Measurements from ENCODE around the gene ZNF775. TPM values are rescaled to one million over a fixed set of nuclear protein-coding genes. Genes with fewer than 3 reads are reported as not detected.

ZNF775 gene
- total RNA-seq, 2 donors from 2014 or later, result 11.0 to 11.3 TPM

GRCh38 chr7:150410680-150411346 is 31.7 kb downstream of the ZNF775 start:
- Histone ChIP-seq H3K9me3 (no peaks in the 10 kb centered on the region), H3K9ac (ENCODE audit: low read depth in 2 of 2, low read length in 2 of 2) (no peak overlapping the region), H3K4me3 (no peak overlapping the region), H3K4me1 (peaks cover 6% of the 10 kb centered on the region), H3K27ac (no peak overlapping the region), H3K27me3 (no peaks in the 10 kb centered on the region), H3K36me3 (no peaks in the 10 kb centered on the region)
- TF ChIP-seq CTCF (IDR thresholded peaks at IDR 0.05), result no peak
- intact Hi-C loops (cut with DNase I), result loop anchor here (10.0 kb wide), 1 partner anchor 126 kb away; no protein-coding TSS in a partner anchor
- no peak for DNase-seq

- Histone ChIP-seq H3K4me3 (no peak overlapping the region), H3K27ac (no peak overlapping the region), H3K9me3 (no peaks in the 10 kb centered on the region), H3K9ac (ENCODE audit: low read depth in 2 of 2, low read length in 2 of 2) (no peak overlapping the region), H3K4me1 (no peaks in the 10 kb centered on the region), H3K36me3 (no peaks in the 10 kb centered on the region), H3K27me3 (no peaks in the 10 kb centered on the region)
- no peak for TF ChIP-seq CTCF (IDR thresholded peaks at IDR 0.05)
- intact Hi-C loops (cut with DNase I), result loop anchor here (10.0 kb wide), 1 partner anchor 127 kb away; no protein-coding TSS in a partner anchor
- no peak for DNase-seq
Observed at GRCh38 chr7:150411606-150412005, 32.5 kb downstream of the ZNF775 start.

- intact Hi-C loops (cut with DNase I), result loop anchor here (10.0 kb wide), 1 partner anchor 127 kb away; no protein-coding TSS in a partner anchor
- H3K27ac ChIP-seq, result no peak overlapping the region
- H3K36me3 ChIP-seq, result no peaks in the 10 kb centered on the region
- no peaks in the 10 kb centered on the region for H3K9me3 ChIP-seq
- no peak for DNase-seq
- TF ChIP-seq CTCF (IDR thresholded peaks at IDR 0.05), result no peak
- no peaks in the 10 kb centered on the region for H3K4me1 ChIP-seq
- H3K4me3 ChIP-seq, result no peak overlapping the region
- H3K27me3 ChIP-seq, result no peaks in the 10 kb centered on the region
- no peak overlapping the region for H3K9ac ChIP-seq (ENCODE audit: low read depth in 2 of 2, low read length in 2 of 2)
Observed at GRCh38 chr7:150412016-150412415, 32.9 kb downstream of the ZNF775 start.

GRCh38 chr7:150412518-150413488 is 33.7 kb downstream of the ZNF775 start:
- Histone ChIP-seq H3K4me3 (no peak overlapping the region), H3K4me1 (no peaks in the 10 kb centered on the region), H3K27me3 (no peaks in the 10 kb centered on the region), H3K36me3 (no peaks in the 10 kb centered on the region), H3K9me3 (no peaks in the 10 kb centered on the region), H3K9ac (ENCODE audit: low read depth in 2 of 2, low read length in 2 of 2) (no peak overlapping the region), H3K27ac (no peak overlapping the region)
- no peak for DNase-seq
- TF ChIP-seq CTCF (IDR thresholded peaks at IDR 0.05), result no peak
- intact Hi-C loops (cut with DNase I), result loop anchor here (10.0 kb wide), 1 partner anchor 128 kb away; no protein-coding TSS in a partner anchor

- Histone ChIP-seq H3K4me3 (no peak overlapping the region), H3K9ac (ENCODE audit: low read depth in 2 of 2, low read length in 2 of 2) (no peak overlapping the region), H3K27me3 (no peaks in the 10 kb centered on the region), H3K27ac (no peak overlapping the region), H3K4me1 (no peaks in the 10 kb centered on the region), H3K9me3 (no peaks in the 10 kb centered on the region), H3K36me3 (no peaks in the 10 kb centered on the region)
- TF ChIP-seq CTCF (IDR thresholded peaks at IDR 0.05), result no peak
- DNase-seq, result no peak
- intact Hi-C loops (cut with DNase I), result loop anchor here (10.0 kb wide), 1 partner anchor 129 kb away; no protein-coding TSS in a partner anchor
Observed at GRCh38 chr7:150413640-150414081, 34.5 kb downstream of the ZNF775 start.

Measured in colonic mucosa (tissue), 4 donors.